Lung microvascular endothelial cell (primary cell): ENCODE results near the gene COMT. TPM values are rescaled to one million over a fixed set of nuclear protein-coding genes. Genes with fewer than 3 reads are reported as not detected.

ENCODE experiments used
- DNase-seq, 2 donors: peaks; one replicate each; pipeline versions ENCODE4 v3.0.0 to v3.0.0-alpha.2; 2010; ENCODE audit warnings: low read depth in 2 of 2
- total RNA-seq: library from RNA; depleted of rRNA; stranded (reverse); fragments of >200 nt; gene quantifications from 2 replicates; pipeline ENCODE4 v1.2.1, GENCODE V29; 2014

Gene COMT
- total RNA-seq, 1 donor from 2014 or later = 628 TPM

GRCh38 chr22:19968450-19968891 is 26.9 kb downstream of the COMT start:
- DNase-seq = no peak

DNA sequence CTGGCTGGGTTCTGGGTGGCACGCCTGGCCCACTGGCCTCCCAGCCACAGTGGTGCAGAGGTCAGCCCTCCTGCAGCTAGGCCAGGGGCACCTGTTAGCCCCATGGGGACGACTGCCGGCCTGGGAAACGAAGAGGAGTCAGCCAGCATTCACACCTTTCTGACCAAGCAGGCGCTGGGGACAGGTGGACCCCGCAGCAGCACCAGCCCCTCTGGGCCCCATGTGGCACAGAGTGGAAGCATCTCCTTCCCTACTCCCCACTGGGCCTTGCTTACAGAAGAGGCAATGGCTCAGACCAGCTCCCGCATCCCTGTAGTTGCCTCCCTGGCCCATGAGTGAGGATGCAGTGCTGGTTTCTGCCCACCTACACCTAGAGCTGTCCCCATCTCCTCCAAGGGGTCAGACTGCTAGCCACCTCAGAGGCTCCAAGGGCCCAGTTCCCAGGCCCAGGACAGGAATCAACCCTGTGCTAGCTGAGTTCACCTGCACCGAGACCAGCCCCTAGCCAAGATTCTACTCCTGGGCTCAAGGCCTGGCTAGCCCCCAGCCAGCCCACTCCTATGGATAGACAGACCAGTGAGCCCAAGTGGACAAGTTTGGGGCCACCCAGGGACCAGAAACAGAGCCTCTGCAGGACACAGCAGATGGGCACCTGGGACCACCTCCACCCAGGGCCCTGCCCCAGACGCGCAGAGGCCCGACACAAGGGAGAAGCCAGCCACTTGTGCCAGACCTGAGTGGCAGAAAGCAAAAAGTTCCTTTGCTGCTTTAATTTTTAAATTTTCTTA is 27.8 kb downstream of the COMT start:
- no peak for DNase-seq

DNA sequence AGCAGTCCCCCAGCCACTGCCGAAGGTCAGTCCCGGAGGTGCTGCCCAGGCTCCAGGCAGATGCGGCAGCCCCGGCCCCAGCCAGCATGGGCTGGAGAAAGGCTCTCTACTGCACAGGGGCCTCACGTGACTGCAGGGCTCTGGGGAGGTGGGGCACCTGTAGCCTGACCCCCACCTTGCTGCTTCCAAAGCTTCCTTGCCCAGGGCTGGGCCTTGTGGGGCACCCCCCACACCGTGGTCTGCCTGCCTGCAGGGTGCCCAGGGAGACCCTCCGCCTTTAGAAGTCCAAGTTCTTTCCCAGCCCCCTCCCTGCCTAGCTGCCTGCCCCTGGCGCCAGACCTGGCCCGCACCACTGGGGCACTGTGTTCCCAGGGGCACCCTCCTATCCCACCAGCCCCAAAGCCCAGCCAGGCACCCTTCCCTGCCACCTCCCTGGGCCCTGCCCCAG is 28.5 kb downstream of the COMT start:
- DNase-seq = no peak

GRCh38 chr22:19970479-19971275 is 29.1 kb downstream of the COMT start:
- DNase-seq = peak; percentile 60 to 67

- no peak for DNase-seq
These were observed 29.9 kb downstream of the COMT start for GRCh38 chr22:19971276-19972124.

- DNase-seq = no peak
These were observed 30.7 kb downstream of the COMT start for GRCh38 chr22:19972251-19972650.

GRCh38 chr22:19972652-19973550 is 31.3 kb downstream of the COMT start:
- DNase-seq = no peak

DNA sequence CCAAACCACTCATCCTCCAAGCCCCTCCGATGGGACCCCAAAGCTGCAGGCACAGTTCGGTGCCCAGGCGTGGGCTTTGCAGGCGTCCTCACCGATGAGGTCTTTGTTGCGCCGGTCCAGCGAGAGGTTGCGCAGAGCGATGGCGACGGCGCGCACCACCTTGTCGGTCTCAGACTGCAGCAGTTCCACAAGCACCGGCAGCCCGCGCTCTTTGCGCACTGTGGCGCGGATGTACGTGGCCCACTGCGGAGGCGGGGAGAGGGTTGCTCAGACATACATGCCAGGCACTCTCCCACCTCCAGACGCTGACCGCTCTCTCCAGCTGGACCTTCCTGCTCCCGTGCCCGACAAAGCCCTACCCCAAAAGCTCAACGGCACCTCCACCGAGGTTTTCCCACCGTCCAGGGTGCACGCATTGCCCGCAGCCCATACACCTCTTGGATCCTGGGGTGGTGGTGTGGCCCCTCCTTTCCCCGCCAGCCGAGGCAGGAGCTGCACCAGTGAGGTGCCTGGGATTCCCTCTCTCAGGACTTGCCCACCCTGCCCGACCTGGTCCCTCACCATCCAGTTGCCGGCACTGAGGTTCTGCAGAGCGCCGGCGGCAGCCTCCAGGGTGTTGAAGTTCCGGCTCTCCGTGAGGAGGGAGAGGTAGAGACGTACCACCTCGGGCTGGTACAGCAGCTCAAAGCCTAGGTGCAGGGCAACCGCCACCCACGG is 32.1 kb downstream of the COMT start:
- no peak for DNase-seq

DNA sequence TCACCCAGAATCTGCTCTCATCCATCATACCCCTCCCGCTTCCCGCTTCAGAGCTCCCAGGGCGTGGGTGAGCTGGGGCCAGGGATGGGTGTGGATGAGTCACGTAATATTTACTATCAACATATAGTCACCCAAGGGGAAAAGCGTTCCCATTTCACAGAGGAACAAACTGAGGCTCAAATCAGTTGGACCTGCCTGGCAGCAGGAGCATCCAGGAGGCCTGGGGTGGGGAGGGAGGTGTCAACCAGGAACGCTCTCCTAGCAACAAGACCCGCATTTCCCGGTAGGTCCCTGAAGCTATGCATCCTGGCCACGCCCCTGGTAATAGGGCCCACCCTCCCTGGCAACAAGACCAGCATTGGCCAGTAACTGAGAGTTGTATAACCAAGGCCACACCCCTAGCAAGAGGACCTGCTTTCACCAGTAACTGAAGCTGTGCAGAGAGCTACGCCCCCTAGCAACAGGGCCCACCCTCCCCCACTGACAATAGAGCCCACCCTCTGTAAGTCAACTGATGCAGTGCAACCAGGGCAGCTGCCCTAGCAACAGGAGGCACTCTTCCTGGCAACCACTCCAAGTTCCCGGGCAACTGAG is 32.8 kb downstream of the COMT start:
- DNase-seq = peak; percentile 85 to 94

DNA sequence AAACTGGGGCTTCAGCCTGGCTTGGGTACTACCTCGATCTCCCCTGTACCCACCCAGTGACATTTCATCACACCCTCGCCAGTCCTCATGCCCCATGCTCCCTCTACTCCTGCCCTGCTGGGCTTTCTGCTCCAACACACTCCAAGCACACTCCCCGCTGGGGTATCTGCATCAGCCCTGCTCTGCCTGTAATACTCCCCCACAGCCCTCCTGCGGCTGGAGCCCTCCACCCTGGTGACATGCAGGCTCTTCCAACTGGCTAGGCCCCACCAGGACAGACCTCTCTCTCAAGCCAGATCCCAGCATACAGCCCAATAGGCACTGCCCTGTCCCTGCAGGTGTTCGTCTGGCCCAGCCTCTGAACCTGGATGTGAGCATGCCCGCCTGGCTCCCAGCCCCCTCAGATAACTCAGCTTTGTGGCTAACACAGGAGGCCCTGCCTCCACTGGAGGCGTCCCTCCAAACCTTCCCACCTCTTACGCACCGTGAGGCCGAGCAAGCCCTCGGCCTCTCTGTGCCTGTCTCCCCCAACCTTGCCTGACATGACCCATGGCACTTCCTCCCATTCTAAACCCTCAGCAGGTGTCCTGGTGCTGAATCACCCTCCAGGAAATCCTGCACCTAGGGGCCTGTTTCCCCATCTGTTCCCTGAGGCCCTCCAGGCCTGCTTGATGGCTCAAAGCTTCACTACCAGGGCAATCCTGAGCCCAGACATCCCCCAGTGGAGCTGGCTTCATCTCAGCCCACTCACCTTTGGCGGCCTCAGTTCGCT is 33.5 kb downstream of the COMT start:
- peak; percentile 55 to 83 for DNase-seq

DNA sequence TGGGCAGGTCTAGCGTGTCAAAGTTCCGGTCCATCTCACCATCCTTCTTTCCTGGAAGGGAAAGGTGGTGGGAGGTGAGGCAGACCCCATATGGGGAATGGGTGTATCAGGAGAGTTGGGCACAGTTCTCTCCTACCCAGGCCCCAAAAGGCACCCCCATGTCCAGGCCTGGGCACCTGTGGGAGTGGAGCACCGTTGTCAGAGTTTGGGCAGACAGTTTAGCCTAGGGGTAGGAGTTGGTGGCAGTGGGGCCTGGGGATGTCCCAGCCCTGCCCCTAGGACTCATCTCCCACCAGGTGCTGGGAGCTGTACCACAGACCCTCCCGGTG is 34.1 kb downstream of the COMT start:
- no peak for DNase-seq

GRCh38 chr22:19976671-19977070 is 35.1 kb downstream of the COMT start:
- no peak for DNase-seq

GRCh38 chr22:19977296-19978243 is 36.0 kb downstream of the COMT start:
- DNase-seq = no peak

DNA sequence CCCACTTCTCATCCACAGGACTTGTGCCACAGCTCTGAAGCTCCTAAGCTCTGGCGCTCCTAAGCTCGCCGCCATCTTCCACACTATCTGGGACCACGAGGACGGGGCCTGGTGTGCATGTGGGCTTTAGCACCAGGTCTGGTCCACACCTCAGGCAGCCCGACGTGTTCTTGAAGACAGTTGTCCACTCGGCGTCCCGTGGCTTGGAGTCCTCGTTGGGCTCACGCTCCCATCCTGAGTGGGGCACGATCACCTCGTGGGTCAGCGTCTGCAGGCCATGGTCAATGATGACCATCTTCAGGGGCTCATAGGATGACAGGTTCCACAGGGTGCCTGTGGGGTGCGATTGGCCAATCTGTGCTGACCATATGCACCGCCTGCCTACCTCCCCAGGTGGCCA is 37.2 kb downstream of the COMT start:
- no peak for DNase-seq

DNA sequence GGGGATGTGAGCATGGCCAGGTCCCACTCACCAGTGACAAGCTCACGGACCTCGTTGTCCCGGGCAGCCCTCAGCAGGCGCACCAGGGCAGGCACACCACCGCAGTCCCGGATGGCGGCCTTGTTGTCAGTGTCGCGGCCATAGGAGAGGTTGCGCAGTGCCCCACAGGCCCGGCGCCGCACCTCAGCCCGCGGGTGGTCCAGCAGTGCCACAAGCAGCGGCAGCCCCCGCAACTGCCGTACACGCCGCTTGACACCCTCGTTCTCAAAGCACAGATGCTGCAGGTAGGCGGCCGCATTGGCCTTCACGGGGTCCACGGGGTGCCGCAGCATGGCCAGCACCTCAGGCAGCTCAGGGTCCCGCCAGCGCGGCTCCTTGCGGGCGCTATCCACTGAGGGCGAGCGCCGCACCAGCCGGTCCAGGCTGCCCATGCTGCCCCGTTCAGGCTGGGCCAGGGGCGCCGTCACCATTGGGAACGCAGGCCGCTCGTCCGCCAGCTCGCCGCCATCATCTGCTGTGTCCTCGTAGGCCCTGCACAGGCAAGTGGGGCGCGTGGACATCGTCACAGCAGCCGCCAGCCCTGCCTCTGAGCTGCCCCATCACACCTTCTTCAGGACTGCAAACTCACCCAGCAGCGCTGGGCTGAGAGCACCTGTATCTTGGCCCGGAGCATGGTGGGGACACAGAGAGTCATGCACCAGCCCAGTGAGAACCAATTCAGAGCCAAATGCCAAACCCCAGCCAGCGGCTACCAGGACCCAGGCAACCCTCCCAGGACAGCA is 38.3 kb downstream of the COMT start:
- no peak for DNase-seq

GRCh38 chr22:19980766-19981165 is 39.2 kb downstream of the COMT start:
- no peak for DNase-seq
